Measurements from ENCODE around the gene RPP25L. TPM values are rescaled to one million over a fixed set of nuclear protein-coding genes. Genes with fewer than 3 reads are reported as not detected.

Gene RPP25L
- polyA plus RNA-seq, 10 donors: 15.3 to 22.3 (median 18.5) TPM

- DNase-seq: no peak
Observed at GRCh38 chr9:34615132-34615531, 3.2 kb upstream of the RPP25L start.

GRCh38 chr9:34612788-34613390, 992 bp upstream of the RPP25L start:
- DNase-seq: peak; percentile 74 to 91 (median 83)

GRCh38 chr9:34611251-34611810, 566 bp downstream of the RPP25L start:
- DNase-seq: peak in 1 of 3 donors; percentile 23

DNA sequence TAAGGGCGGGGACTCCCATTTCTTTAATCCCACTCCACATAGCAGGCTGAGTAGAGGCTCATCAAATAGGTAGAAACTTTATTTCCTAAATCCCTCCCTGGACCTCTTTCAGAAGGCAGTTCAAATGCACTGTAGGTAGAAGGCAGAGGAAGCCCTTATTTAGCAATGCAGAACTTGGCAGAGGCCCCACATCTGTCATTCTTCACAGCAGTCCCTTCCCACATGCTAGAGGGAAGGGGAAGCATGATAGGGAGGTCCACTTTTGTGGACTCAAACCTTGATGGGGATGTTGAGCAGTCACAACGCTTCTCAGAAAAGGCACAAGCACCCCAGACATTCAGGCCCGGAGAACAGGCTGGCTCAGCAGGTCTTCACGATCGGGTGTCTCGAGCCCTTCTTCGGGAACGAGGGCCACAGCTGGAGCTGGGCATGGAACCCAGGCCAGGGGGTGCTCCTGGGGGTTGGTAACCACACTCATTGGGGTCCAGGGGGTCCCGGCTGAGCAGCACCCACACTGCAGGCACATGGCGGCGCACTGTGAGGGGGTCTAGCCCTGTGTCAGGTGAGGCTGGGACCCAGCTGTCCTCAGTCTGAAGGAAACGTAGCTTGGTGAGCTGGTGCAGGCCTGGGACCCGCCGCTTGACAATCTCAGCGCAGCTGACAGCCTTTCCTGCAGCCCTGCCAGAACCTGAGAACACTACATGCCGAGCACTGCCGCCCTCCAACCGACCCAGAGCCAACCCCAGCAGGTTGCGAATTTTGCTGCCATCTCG, 1.3 kb downstream of the RPP25L start:
- DNase-seq: no peak

DNA sequence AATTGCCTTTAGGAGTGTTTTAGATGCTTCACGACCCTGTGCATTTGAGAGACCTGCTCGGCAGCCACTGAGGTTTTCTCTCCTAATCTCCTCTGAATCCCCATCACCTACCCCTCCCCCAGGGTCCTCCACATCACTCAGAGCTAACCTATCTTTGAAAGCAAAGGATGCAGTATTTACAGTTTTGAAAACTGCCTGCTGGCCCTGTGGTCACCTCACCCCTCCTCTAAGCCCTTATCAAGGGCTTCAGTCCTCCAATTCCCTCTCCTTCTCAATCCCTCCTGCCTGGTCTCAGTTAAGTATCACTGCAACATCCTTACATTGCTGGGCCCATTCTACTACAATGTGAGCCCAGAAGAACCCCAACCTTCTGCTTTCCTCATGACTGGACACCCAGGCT, 4.6 kb downstream of the RPP25L start:
- DNase-seq: no peak

- DNase-seq: no peak
Observed at GRCh38 chr9:34606905-34607304, 5.0 kb downstream of the RPP25L start.

- no peak for DNase-seq
Observed at GRCh38 chr9:34606190-34606589, 5.7 kb downstream of the RPP25L start.

DNA sequence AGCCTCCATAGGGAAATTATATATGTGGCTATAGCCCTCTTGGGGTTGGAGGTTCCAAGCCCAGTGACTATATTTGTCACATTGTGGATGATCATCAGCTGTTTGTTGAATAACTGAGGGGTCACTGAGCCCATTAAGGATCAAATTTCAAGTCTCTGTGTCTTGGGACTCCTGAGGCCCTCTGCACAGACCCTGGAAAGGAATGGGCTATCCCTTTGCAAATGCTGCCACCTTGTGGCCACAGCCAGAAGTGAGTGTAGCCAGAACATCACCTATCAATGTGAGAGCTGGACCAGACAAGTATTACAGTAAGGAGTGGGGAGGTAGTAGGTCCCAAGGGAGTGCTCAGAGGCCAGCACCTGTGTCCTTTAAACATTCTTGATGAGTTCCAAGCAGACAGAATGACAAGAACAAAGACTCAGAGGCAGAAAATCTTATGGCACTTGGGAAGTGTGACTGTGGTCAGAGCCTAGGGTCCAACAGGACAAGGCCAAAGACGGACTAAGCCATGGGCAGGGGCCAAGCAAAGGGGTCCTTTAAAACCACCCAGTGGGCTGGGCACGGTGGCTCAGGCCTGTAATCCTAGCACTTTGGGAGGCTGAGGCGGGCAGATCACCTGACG, 8.2 kb downstream of the RPP25L start:
- peak; percentile 71 to 90 (median 82) for DNase-seq

DNA sequence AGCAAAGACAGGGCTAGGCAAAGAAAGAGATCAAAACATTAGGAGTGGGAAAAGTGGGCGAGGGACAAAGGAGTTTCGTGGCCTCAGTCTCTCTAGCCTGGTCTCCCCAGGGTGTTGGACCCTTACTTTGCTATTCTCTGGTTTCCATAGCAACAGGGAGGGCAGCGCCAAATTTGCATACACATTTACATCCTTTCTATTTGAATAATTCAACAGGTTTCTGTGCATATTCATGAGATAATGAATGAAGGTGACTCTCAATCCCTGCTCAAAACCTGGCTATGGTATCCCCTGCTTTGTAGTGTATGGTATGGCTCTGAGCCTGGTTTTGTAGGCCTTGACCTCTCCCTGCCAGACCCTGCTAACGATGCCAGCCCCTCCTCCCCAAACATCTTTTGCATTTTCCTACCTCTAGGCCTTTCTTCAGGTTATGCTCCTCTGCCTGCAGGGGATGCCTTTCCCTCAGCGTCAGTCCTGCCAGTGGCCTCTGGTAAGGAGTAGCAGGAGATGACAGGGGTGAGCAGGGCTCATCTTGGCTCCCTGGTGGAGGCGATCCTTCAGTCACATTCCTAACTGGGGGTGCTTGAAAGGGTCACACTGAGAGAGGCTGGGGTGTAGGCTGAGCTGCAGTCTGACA, 9.8 kb downstream of the RPP25L start:
- DNase-seq: no peak

DNA sequence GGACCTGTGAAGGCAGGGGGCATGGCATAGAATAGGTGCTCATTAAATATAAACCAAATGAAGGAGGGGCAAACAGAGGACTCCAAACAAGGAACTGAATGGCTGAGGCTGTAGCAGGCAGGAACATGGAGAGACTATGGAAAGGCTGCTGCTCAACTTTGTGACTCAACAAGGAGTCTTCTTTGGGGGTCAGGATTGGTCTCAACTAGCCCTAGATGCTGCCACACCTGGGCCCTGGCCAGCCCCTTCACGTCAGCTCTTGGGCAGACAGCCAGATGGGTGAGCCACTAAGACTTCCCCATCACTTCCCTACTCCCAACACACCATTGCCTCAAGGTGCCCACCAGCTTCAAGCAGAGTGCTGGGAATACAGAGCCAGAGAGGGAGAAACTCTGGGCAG, 11.0 kb downstream of the RPP25L start:
- DNase-seq: no peak

DNA sequence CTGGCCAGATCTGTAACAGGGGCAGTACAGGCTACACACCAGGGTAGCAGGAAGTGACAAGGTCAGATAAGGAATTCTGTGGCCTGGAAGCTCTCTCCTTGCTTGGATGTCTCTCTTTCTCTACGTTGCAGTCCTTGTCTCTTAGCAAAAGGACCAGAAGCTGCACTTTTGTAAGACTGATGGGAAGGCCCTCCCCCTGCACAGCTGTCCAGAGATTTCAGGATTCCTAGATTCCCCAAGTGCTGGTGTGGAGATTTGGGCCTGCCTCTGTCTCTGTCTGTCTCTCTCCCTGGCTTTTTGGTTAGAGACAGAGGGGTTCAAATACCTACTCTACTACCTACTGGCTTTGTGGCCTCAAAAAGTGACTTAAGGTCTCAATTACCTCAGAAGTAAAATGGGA, 12.4 kb downstream of the RPP25L start:
- DNase-seq: no peak

DNA sequence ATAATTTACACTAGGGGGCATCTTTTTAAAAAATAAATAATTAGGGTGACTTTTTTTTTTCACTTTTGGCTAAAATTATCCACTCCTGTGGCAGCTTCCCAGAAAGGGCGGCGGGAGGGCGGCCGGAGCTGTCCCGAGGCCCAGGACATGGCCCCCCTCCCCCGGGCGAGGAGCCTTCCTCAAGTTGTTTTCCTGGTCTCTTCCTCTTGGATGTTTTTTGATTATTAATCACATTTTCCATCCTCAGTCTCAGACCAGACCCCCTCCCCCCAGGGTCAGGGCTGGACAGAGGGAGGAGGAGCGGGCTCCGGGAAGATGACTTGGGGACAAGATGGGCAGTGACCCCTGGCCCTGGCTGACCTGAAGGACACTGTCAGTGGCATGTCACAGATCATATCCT, 17.7 kb downstream of the RPP25L start:
- DNase-seq: no peak

DNA sequence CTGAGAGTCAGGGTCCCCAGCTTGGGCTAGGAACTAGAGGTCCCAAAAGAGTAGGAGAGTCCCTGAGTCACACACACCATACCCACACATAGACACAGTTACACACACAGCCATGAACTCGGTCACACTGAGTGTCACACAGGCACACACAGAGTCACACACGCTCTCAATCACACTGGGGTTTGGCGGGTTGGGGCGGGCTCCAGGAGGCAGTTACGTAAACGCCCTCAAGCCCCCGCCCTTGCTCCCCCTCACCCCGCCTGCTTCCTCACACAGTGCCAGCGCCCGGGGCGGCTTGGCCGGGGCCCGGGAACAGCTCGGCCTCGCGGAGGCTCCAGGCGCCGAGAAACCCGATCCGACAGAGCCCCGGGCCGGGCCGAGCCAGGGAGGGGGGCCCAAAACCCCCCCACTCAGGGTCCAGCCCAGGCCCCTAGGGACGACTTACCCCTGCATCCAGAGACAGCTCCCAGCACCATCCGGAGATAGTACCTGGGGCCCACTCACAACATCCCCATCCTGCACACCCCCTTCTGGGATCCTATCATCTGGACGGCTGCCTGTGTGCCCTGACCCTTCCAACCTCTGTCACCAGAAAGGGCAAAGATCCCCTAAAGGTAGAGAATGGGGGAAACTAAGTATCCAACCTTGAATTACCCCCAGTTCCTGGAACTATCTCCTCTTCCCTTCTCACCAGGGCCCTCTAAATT, 18.8 kb downstream of the RPP25L start:
- peak in 1 of 3 donors; percentile 83 for DNase-seq

DNA sequence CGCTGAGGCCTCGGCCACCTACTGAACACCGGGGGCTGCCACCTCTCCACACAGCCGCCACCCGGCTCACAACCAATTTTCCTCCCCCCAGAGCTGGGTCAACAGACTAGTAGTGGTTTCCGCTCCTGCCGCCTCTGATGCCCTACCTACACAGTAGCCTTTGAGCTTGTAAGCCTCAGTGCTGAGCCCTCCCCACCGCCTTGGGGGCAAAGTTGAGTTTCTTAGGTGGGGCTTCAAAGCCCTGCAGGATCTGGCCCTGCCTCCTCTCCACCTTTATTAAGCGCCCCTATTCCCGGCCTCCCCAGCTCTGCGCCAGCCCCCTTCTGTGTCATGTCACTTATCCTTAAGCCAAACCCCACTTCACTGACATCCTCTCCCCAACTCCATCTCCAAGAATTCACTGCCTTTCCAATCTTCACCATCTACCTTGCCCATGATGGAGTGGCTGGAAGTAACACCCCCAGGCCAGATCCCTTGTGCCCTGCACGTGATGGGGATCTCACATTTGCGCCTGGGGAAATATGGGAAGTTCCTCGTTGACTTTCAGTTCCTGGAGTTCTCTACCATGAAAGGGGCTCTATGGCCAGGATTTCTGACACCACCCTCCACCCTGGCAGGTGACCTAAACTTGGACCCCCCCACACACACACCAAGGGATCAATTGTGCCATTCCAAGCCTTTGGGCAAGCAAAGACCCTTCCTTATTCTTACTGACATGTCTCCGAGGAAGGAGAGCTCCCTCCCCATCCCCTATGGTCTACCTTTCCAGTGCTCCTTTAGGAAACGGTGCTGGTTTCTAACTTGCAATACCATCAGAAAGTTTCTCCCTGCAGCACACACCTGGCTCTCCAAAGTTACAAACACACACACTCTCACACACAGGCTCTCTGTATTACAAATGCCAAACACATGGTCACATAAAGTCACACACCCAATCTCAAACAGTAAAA, 19.7 kb downstream of the RPP25L start:
- DNase-seq: no peak

DNA sequence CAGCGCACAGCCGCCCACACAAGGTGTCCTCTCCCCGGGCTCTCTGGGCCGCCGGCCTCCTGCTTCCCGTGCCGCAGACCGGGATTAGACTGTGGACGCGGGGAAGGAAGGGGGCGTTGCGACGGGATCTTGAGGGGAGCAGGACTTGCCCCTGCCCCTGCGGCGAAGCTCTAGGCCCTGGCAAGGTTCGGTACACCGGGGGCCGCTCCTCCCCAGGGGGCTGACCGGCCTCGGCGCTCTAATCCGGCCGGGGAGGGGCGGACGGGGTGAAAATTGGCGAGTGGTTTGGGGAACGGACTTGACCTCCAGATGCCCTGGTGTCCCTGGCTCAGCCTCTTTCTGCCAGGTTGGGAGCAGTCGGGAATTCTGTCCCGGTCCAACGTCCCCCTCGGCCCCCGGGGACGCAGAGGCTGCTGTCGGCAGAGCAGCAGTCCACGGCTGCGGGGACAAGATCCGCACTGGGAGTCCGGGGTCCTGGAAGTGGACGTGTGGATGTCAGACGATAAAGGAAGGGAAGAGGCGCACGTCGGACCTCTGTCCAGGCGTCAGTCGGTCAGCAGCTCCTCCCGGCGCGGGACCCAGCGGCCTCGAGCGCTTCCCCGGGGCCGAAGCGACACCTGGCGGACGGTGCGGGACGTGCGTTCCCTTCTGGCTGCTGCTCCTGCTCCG, 20.5 kb downstream of the RPP25L start:
- peak; percentile 74 to 95 (median 92) for DNase-seq

DNA sequence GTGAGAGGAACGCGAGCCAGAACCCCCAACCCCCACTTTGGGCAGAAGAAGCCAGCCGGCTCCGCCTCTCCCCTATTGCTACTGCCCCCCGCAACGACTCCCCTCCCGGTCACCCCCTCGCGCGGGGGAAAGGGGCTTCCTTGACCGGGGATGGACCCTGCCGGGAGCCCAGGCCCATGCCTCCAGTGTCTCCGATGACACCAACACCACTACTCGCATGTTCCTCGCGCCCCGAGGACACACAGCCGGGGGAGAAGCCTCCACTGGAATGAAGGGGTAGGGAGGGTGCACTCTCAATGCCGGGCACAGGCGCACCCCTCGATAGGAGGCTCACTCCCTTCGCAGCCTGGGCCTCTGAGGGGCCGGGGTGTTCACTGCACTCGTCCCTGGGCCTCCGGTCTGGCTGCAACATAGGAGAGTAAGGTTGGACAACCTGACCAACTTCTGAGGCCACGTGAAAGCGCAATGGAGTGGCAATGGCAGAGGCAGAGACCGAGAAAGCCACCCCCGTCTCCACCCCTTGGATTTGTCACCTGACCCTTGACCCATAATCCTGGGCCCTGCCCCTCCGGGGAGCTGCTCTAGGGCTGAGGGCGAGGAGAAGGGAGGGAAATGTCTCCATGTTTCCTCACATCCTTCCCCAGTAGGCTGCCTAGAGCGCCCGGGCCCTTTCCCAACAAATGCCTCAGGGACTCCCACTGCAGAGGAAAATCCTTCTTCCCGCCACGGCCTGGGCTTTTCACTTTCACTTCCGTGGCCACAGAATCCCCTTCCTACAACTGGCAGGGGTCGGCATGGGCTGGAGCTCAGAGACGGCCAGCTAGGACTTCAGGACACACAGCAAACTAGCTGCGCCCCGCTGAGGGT, 21.3 kb downstream of the RPP25L start:
- DNase-seq: peak in 1 of 3 donors; percentile 81

GRCh38 chr9:34589636-34590380, 22.1 kb downstream of the RPP25L start, which contains the start of gene CNTFR:
Gene CNTFR (minus strand): TSS chr9:34589724. CDS start chr9:34568981, 20,743 bp downstream.
- DNase-seq: peak in 1 of 3 donors; percentile 88

Data from muscle of back (tissue), 11 donors.